ENCODE results near the gene GABRG3. TPM values are rescaled to one million over a fixed set of nuclear protein-coding genes. Genes with fewer than 3 reads are reported as not detected.

GABRG3 gene
- total and polyA plus RNA-seq, 2 donors (not counting 3 experiments of a cell fraction or from before 2014, with no cell fraction given) = not detected

DNA sequence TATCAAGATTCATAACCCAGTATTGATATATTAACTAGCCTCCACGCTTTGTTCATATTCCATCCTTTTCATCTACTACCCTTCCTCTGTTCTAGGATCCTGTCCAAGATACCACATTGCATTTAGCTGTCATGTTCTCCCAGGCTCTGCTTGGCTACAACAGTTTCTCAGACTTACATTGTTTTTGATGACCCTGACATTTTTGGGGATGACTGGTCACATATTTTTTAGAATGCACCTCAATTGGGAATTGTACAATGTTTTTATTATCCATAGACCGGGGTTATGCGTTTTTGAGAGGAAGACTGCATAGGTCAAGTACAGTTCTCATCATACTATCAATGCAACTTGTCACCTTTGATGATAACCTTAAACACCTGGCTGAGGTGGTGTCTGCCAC lies 421.2 kb downstream of the GABRG3 start:
- Histone ChIP-seq H4K20me1 (replicated peaks; ENCODE audit: control insufficient read depth, extremely low read depth, insufficient read depth, low read length) (no peaks in the 10 kb centered on the region), H2AFZ (ENCODE audit: low read depth, low read length) (no peak overlapping the region), H3K27ac (ENCODE audit: insufficient read depth, low read depth, low read length) (no peak overlapping the region), H3K9ac (replicated peaks; ENCODE audit: extremely low read depth, insufficient read depth, low read length) (no peak overlapping the region), H3K4me1 (ENCODE audit: control insufficient read depth, extremely low read depth, insufficient read depth, low read length) (no peaks in the 10 kb centered on the region), H3K27me3 (ENCODE audit: control insufficient read depth in 2 of 2, insufficient read depth in 2 of 2, low read length in 2 of 2) (no peaks in the 10 kb centered on the region), H3K4me3 (replicated peaks in 1 of 3; ENCODE audit: insufficient read depth in 1 of 3, low read depth in 1 of 3, low read length in 3 of 3) (no peak overlapping the region), H3K4me2 (ENCODE audit: insufficient read depth, low read length) (no peak overlapping the region), H3K9me3 (replicated peaks; ENCODE audit: control insufficient read depth, insufficient read depth, low read length) (peaks cover 2% of the 10 kb centered on the region), H3K36me3 (ENCODE audit: control insufficient read depth in 2 of 2, extremely low read depth in 1 of 2, insufficient read depth in 2 of 2, low read length in 2 of 2) (no peaks in the 10 kb centered on the region), H3K9me1 (replicated peaks; ENCODE audit: control insufficient read depth, extremely low read depth, insufficient read depth, low read length) (no peaks in the 10 kb centered on the region), H3K79me2 (ENCODE audit: control insufficient read depth, insufficient read depth, low read length) (no peaks in the 10 kb centered on the region)
- ChIA-PET CTCF (no interaction called here), POLR2A (no interaction called here)
- intact Hi-C loops (cut with micrococcal nuclease) (no loop called here), dilution Hi-C loops (cut with MboI; ENCODE audit: extremely low pct_ligation_motif_present, low sequenced_read_pairs) (no loop called here)
- FAIRE-seq = no peak
- no peak for DNase-seq (ENCODE audit: low read depth, low spot score)
- TF ChIP-seq POLR2AphosphoS5 (IDR thresholded peaks at IDR 0.05; ENCODE audit: insufficient read depth, low read depth, low read length) (no peak), EZH2 (IDR thresholded peaks at IDR 0.05; ENCODE audit: borderline replicate concordance, low read depth, low read length, severe bottlenecking) (no peak), GATA2 (IDR thresholded peaks at IDR 0.05; ENCODE audit: insufficient read depth, insufficient read length, low read depth, low read length) (no peak), JUN (IDR thresholded peaks at IDR 0.05; ENCODE audit: borderline replicate concordance, insufficient read depth, insufficient read length, low read depth) (no peak), POLR2A (IDR thresholded peaks at IDR 0.05; ENCODE audit: low read depth, low read length) (no peak), FOS (IDR thresholded peaks at IDR 0.05; ENCODE audit: borderline replicate concordance, insufficient read depth, low read length) (no peak), MYC (IDR thresholded peaks at IDR 0.05; ENCODE audit: low read depth, low read length) (no peak)
- TF ChIP-seq, protein P1, sequence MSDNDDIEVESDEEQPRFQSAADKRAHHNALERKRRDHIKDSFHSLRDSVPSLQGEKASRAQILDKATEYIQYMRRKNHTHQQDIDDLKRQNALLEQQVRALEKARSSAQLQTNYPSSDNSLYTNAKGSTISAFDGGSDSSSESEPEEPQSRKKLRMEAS (IDR thresholded peaks at IDR 0.05; ENCODE audit: insufficient read depth, insufficient read length) = no peak
- TF ChIP-seq, protein P2, sequence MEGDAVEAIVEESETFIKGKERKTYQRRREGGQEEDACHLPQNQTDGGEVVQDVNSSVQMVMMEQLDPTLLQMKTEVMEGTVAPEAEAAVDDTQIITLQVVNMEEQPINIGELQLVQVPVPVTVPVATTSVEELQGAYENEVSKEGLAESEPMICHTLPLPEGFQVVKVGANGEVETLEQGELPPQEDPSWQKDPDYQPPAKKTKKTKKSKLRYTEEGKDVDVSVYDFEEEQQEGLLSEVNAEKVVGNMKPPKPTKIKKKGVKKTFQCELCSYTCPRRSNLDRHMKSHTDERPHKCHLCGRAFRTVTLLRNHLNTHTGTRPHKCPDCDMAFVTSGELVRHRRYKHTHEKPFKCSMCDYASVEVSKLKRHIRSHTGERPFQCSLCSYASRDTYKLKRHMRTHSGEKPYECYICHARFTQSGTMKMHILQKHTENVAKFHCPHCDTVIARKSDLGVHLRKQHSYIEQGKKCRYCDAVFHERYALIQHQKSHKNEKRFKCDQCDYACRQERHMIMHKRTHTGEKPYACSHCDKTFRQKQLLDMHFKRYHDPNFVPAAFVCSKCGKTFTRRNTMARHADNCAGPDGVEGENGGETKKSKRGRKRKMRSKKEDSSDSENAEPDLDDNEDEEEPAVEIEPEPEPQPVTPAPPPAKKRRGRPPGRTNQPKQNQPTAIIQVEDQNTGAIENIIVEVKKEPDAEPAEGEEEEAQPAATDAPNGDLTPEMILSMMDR (IDR thresholded peaks at IDR 0.05; ENCODE audit: extremely low read depth in 1 of 2, insufficient read depth in 1 of 2, low read depth in 1 of 2, low read length in 2 of 2) = no peak
- no TSS peak for BruUV-seq (replicated peaks)

Measured in endothelial cell of umbilical vein (primary cell).